PC-9 (cell line): ENCODE measurements around the gene TMCC1. TPM values are rescaled to one million over a fixed set of nuclear protein-coding genes. Genes with fewer than 3 reads are reported as not detected.

ENCODE experiments used
- BruUV-seq: library from RNA; stranded (reverse); fragments of 400-500 nt; replicated peaks from 2 replicates; lab custom pipeline; 2021; lab: Mats Ljungman, UMichigan
- CTCF ChIA-PET: fragments of 300-600 bp; sonication (Branson Sonifier 250); formaldehyde crosslinking; loops from one replicate; lab custom pipeline; 2022; ENCODE audit warnings: antibody characterized with exemption; lab: Charles Lee
- POLR2A ChIA-PET: fragments of 300-600 bp; sonication (Branson Sonifier 250); formaldehyde crosslinking; loops from one replicate; lab custom pipeline; 2022; ENCODE audit warnings: antibody characterized with exemption; ENCODE audit not compliant: unreplicated experiment; lab: Charles Lee
- DNase-seq, 2 experiments: peaks; one replicate each; pipeline versions ENCODE4 v3.0.0 to v3.0.0-alpha.2; 2015 to 2022; ENCODE audit warnings: mixed read lengths in 1 of 2
- H2AFZ ChIP-seq: fragments of 200-600 bp; sonication (generic); 2 replicates; pipeline ENCODE4 v1.8.1; 2017; ENCODE audit warnings: antibody characterized with exemption
- H3F3A ChIP-seq: fragments of 200-600 bp; sonication (generic); 2 replicates; pipeline ENCODE4 v1.8.1; 2017; ENCODE audit warnings: antibody characterized with exemption, mild to moderate bottlenecking, low read depth; ENCODE audit not compliant: insufficient read depth
- H3K27ac ChIP-seq: fragments of 200-600 bp; sonication (generic); 2 replicates; pipeline ENCODE4 v1.6.1; 2016; ENCODE audit warnings: mixed run types
- H3K27me3 ChIP-seq: fragments of 200-600 bp; sonication (generic); 2 replicates; pipeline ENCODE4 v1.6.1; 2016; ENCODE audit warnings: low read depth, mixed run types; ENCODE audit not compliant: insufficient read depth
- H3K36me3 ChIP-seq: fragments of 200-600 bp; sonication (generic); 2 replicates; pipeline ENCODE4 v1.6.1; 2016; ENCODE audit warnings: low read depth, mixed run types
- H3K4me1 ChIP-seq: fragments of 200-600 bp; sonication (generic); replicated peaks from 2 replicates; pipeline ENCODE4 v1.6.1; 2016; ENCODE audit warnings: mixed run types; ENCODE audit not compliant: insufficient read depth
- H3K4me2 ChIP-seq: fragments of 200-600 bp; sonication (generic); 2 replicates; pipeline ENCODE4 v1.6.1; 2017; ENCODE audit warnings: mixed run types
- H3K4me3 ChIP-seq: fragments of 200-600 bp; sonication (generic); 2 replicates; pipeline ENCODE4 v1.6.1; 2016; ENCODE audit warnings: mixed run types
- H3K79me2 ChIP-seq: fragments of 200-600 bp; sonication (generic); 2 replicates; pipeline ENCODE4 v1.6.1; 2017; ENCODE audit warnings: low read depth, mixed run types
- H3K9me2 ChIP-seq: fragments of 200-600 bp; sonication (generic); 2 replicates; pipeline ENCODE4 v1.8.1; 2017; ENCODE audit warnings: mild to moderate bottlenecking; ENCODE audit not compliant: insufficient read depth
- H3K9me3 ChIP-seq: fragments of 200-600 bp; sonication (generic); 2 replicates; pipeline ENCODE4 v1.8.1; 2016; ENCODE audit warnings: low read depth; ENCODE audit not compliant: insufficient read depth
- H4K20me1 ChIP-seq: fragments of 200-600 bp; sonication (generic); 2 replicates; pipeline ENCODE4 v1.8.1; 2017; ENCODE audit not compliant: insufficient read depth
- EZH2 ChIP-seq: fragments of 200-600 bp; sonication (generic); IDR thresholded peaks from 2 replicates; pipeline ENCODE4 v1.8.0; 2017; ENCODE audit warnings: antibody characterized with exemption, low read depth
- intact Hi-C: fragments of 100-400 bp; cut with micrococcal nuclease; formaldehyde crosslinking; loops from one replicate; pipeline ENCODE4 v1.10.0; 2022; ENCODE audit not compliant: unreplicated experiment
- total RNA-seq: library from RNA; stranded (reverse); gene quantifications from 2 replicates; pipeline ENCODE4 v1.2.3, GENCODE V29; 2021
- TF ChIP-seq, protein P1 (sequence below): fragments of 200-600 bp; sonication (generic); conservative IDR thresholded peaks from 2 replicates; pipeline ENCODE4 v1.6.1; 2017; ENCODE audit warnings: mixed run types, antibody characterized with exemption, mild to moderate bottlenecking, moderate library complexity

The TMCC1 gene
- total RNA-seq, 1 experiment from 2014 or later = 41.4 TPM

DNA sequence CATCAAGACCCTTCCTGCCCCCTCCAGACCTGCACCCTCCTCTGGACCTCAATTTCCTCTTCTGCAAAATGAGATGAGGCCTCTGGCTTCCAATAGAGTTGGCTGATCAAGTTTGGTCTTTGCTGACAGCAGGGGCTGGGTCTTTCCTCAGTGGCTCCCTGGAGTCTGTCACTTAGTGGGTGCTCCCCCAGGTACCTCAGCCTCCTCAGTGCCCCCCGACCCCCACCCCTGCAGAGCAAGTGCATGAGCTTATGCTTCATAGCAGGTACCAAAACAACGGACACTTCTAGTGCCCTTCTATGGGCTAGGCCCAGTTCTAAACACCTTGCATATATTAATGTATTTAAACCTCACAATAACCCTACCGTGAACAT lies 280.2 kb downstream of the TMCC1 start:
- BruUV-seq = no TSS peak
- POLR2A ChIA-PET = interaction anchor here (0.6 kb wide), 1 partner anchor 54 kb away, joined by 4 read pairs; no protein-coding TSS in a partner anchor
- CTCF ChIA-PET = no interaction called here

DNA sequence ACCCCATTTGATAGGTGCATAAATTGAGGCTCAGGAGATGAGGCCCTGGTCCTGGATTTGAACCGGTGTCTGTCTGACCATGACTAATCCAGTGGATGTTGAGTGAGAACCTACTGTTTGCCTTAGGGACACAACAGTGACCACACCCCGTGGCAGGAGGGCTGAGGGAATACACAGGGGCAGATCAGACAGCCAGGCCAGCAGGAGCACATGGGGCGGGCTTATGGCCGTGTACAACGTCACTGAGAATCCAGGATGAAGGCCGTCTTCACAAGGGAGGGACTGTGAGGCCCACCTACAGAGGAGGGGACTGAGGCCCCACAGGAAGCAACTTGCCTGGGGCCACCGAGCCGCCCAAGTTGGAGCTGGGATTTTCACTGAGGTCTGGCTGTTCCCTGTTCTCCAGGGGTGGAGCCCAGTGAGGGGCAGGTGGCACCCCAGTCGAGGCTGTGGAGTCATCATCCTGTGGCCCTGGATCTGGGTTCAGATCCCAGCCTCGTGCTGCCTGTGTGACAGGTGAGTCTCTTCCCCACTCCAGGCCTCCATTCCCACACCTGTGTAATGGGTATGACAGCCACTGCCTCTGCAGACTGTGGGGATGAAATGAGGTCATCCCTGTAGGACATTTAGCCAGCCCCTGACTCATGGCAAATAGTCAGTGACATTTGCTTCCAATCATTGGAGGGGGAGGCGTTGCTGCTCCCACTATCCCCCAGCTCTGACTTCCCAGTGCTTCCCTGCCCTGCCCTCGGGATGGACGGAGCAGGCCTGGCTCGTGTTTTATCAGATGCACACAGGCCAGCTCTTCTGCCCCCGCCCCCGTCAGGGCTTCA lies 280.8 kb downstream of the TMCC1 start:
- no peak overlapping the region for H3K4me2 ChIP-seq

More for the DNA sequence above, 280.2 kb downstream of the TMCC1 start:
- Histone ChIP-seq H3K27me3 (no peaks in the 10 kb centered on the region), H3K27ac (no peak overlapping the region), H3K9me2 (no peaks in the 10 kb centered on the region), H3K9me3 (no peaks in the 10 kb centered on the region), H4K20me1 (no peaks in the 10 kb centered on the region), H3K79me2 (no peaks in the 10 kb centered on the region), H3K4me1 (no peaks in the 10 kb centered on the region), H3K36me3 (no peaks in the 10 kb centered on the region), H2AFZ (no peak overlapping the region), H3K4me2 (no peak overlapping the region), H3F3A (peaks cover 19% of the 10 kb centered on the region), H3K4me3 (no peak overlapping the region)
- no peak for DNase-seq
- TF ChIP-seq, protein P1, sequence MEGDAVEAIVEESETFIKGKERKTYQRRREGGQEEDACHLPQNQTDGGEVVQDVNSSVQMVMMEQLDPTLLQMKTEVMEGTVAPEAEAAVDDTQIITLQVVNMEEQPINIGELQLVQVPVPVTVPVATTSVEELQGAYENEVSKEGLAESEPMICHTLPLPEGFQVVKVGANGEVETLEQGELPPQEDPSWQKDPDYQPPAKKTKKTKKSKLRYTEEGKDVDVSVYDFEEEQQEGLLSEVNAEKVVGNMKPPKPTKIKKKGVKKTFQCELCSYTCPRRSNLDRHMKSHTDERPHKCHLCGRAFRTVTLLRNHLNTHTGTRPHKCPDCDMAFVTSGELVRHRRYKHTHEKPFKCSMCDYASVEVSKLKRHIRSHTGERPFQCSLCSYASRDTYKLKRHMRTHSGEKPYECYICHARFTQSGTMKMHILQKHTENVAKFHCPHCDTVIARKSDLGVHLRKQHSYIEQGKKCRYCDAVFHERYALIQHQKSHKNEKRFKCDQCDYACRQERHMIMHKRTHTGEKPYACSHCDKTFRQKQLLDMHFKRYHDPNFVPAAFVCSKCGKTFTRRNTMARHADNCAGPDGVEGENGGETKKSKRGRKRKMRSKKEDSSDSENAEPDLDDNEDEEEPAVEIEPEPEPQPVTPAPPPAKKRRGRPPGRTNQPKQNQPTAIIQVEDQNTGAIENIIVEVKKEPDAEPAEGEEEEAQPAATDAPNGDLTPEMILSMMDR = no peak
- no peak for TF ChIP-seq EZH2
- intact Hi-C loops = no loop called here

DNA sequence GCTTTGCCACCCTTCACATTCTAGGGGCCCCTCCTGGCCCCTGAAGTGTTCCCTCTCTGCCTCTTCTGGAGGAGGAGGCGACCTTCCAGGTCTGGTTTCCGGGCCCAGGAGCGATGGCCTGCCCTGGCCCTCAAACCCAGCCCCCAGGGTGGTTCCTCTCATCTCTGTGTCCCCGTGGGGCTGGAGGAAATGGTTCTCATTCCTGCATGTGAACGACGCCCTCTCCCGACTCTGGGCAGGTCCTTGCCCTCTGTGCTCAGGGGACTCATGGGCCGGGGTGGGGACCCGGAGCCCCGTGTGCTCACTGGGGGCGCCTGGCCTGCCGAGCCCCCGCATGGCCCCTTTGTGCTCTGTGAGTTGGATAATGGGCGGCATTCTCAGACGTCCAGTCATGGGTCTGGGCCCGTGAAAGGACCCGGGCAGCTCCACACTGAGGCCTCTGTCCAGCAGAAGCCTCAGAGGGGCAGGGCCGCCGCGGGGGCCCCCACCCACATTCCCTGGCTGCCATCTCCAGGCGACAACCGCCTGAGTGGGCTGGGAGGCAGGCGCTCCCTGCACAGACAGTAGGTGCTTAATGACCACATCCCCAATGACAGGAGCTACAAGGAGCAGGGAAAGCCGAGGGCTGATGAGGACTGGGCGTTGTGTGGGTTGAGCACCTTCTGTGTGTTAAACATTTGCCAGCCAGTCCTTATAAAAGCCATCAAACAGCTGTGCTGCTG lies 281.5 kb downstream of the TMCC1 start:
- intact Hi-C loops = no loop called here
- TF ChIP-seq EZH2 = no peak
- no peak overlapping the region for H3K4me3 ChIP-seq
- CTCF ChIA-PET = no interaction called here
- H3K36me3 ChIP-seq = no peaks in the 10 kb centered on the region
- H3K79me2 ChIP-seq = no peaks in the 10 kb centered on the region
- peaks cover 19% of the 10 kb centered on the region; the same call in 1 of the 2 replicates for H3F3A ChIP-seq
- H3K27ac ChIP-seq = no peak overlapping the region
- no peaks in the 10 kb centered on the region for H4K20me1 ChIP-seq
- H3K4me1 ChIP-seq = 0 out of 2 replicates have a peak, but pooled peaks cover 4% of the 10 kb centered on the region
- H3K9me3 ChIP-seq = no peaks in the 10 kb centered on the region
- H3K9me2 ChIP-seq = no peaks in the 10 kb centered on the region
- BruUV-seq = no TSS peak
- POLR2A ChIA-PET = interaction anchor here (0.6 kb wide), 1 partner anchor 183 kb away, joined by 3 read pairs; no protein-coding TSS in a partner anchor
- H2AFZ ChIP-seq = no peak overlapping the region
- peak in 1 of 2 experiments; percentile 72 for DNase-seq
- no peak overlapping the region for H3K4me2 ChIP-seq
- H3K27me3 ChIP-seq = no peaks in the 10 kb centered on the region

More for the DNA sequence above, 280.8 kb downstream of the TMCC1 start:
- H3K79me2 ChIP-seq = no peaks in the 10 kb centered on the region
- H3K27ac ChIP-seq = no peak overlapping the region
- DNase-seq = no peak
- TF ChIP-seq EZH2 = no peak
- TF ChIP-seq, protein P1 = no peak
- peaks cover 19% of the 10 kb centered on the region for H3F3A ChIP-seq
- BruUV-seq = TSS peak; percentile 47
- no peaks in the 10 kb centered on the region for H3K36me3 ChIP-seq
- H2AFZ ChIP-seq = no peak overlapping the region
- CTCF ChIA-PET = no interaction called here
- intact Hi-C loops = no loop called here
- no peaks in the 10 kb centered on the region for H3K4me1 ChIP-seq
- POLR2A ChIA-PET = interaction anchor here (0.6 kb wide), 2 partner anchors 54 to 184 kb away, joined by 3 to 4 read pairs; no protein-coding TSS in a partner anchor
- H3K9me2 ChIP-seq = no peaks in the 10 kb centered on the region
- no peaks in the 10 kb centered on the region for H4K20me1 ChIP-seq
- H3K9me3 ChIP-seq = no peaks in the 10 kb centered on the region
- no peaks in the 10 kb centered on the region for H3K27me3 ChIP-seq
- H3K4me3 ChIP-seq = no peak overlapping the region
